GM21390 (cell line): ENCODE measurements around the gene APLF.
"Not testable (repeated sequence)": the region's sequence is repeated elsewhere in the genome, so short reads cannot be mapped to it uniquely, and the experiment has no call there.

Experiments used
- ATAC-seq: cut with Tn5 transposase; IDR thresholded peaks from one replicate; pipeline ENCODE4 v1.9.1; 2021; ENCODE audit not compliant: unreplicated experiment

Gene APLF

GRCh38 chr2:68475576-68475975, 8.2 kb downstream of the APLF start:
- ATAC-seq = no peak

GRCh38 chr2:68476454-68476853, 9.1 kb downstream of the APLF start:
- ATAC-seq = no peak

- no peak for ATAC-seq
These were observed 11.3 kb downstream of the APLF start for GRCh38 chr2:68478688-68479087.

GRCh38 chr2:68482296-68482820, 15.0 kb downstream of the APLF start:
- no peak for ATAC-seq

GRCh38 chr2:68483011-68483410, 15.6 kb downstream of the APLF start:
- no peak for ATAC-seq

GRCh38 chr2:68487773-68488355, 20.5 kb downstream of the APLF start:
- ATAC-seq = no peak

- not testable (repeated sequence) for ATAC-seq
These were observed 21.2 kb downstream of the APLF start for GRCh38 chr2:68488605-68489004.

- no peak for ATAC-seq
These were observed 21.9 kb downstream of the APLF start for GRCh38 chr2:68489282-68489681.

GRCh38 chr2:68491582-68491981, 24.2 kb downstream of the APLF start:
- no peak for ATAC-seq

- ATAC-seq = no peak
These were observed 31.7 kb downstream of the APLF start for GRCh38 chr2:68499133-68499532.

- no peak for ATAC-seq
These were observed 33.3 kb downstream of the APLF start for GRCh38 chr2:68500649-68501048.

- no peak for ATAC-seq
These were observed 34.4 kb downstream of the APLF start for GRCh38 chr2:68501768-68502167.

- ATAC-seq = no peak
These were observed 38.3 kb downstream of the APLF start for GRCh38 chr2:68505603-68506159.

GRCh38 chr2:68506170-68506569, 38.8 kb downstream of the APLF start:
- ATAC-seq = no peak

- ATAC-seq = no peak
These were observed 44.9 kb downstream of the APLF start for GRCh38 chr2:68512326-68512725.

- ATAC-seq = no peak
These were observed 45.6 kb downstream of the APLF start for GRCh38 chr2:68512966-68513365.

- ATAC-seq = no peak
These were observed 47.0 kb downstream of the APLF start for GRCh38 chr2:68514316-68514929.

GRCh38 chr2:68516051-68516955, 48.9 kb downstream of the APLF start:
- no peak for ATAC-seq

- ATAC-seq = no peak
These were observed 51.9 kb downstream of the APLF start for GRCh38 chr2:68519236-68519635.

GRCh38 chr2:68521037-68521436, 53.7 kb downstream of the APLF start:
- no peak for ATAC-seq

GRCh38 chr2:68526943-68527342, 59.6 kb downstream of the APLF start:
- ATAC-seq = not testable (repeated sequence)
